ENCODE measurements around the gene SERPINA3. TPM values are rescaled to one million over a fixed set of nuclear protein-coding genes. Genes with fewer than 3 reads are reported as not detected.

The SERPINA3 gene
- total and polyA plus RNA-seq, 2 of the 8 experiments (the other 6 are each of a cell fraction or from before 2014, with no cell fraction given) = not detected

- POLR2A ChIA-PET (ENCODE audit: partially characterized antibody) = no interaction called here
- FAIRE-seq = no peak
- WGBS, 2 experiments (ENCODE audit: extremely low coverage in 1 of 2, insufficient coverage in 1 of 2, insufficient read length in 1 of 2, insufficient replicate concordance in 2 of 2, low coverage in 1 of 2, low lambda C conversion rate in 2 of 2, missing lambda C conversion rate in 1 of 2) = 94% methylated on average over 6 of the region's 6 CpGs; no CpG with 5 or more reads in 1 of the 2 experiments
Measured at GRCh38 chr14:94571950-94572349, 40.2 kb upstream of the SERPINA3 start.

More at GRCh38 chr14:94571950-94572349, 40.2 kb upstream of the SERPINA3 start:
- Histone ChIP-seq H2BK5ac (ENCODE audit: low read depth, low read length) (no peak overlapping the region), H3K23me2 (ENCODE audit: low read depth, low read length) (no peaks in the 10 kb centered on the region), H4K91ac (replicated peaks; ENCODE audit: insufficient read length, low read length) (no peak overlapping the region), H3K9ac (replicated peaks in 1 of 4; ENCODE audit: extremely low read depth in 1 of 4, low read depth in 3 of 4, low read length in 3 of 4) (no peak overlapping the region), H2BK15ac (ENCODE audit: low read length) (no peak overlapping the region), H2AFZ (ENCODE audit: low read length) (no peak overlapping the region), H3K4me2 (ENCODE audit: insufficient read depth in 1 of 2, low read depth in 2 of 2, low read length in 2 of 2) (no peak overlapping the region), H3K36me3 (ENCODE audit: control insufficient read depth in 2 of 4, insufficient read depth in 4 of 4, low read length in 3 of 4) (no peaks in the 10 kb centered on the region), H2BK12ac (ENCODE audit: low read depth, low read length) (no peak overlapping the region), H3K4me1 (replicated peaks in 1 of 4; ENCODE audit: control insufficient read depth in 3 of 4, insufficient read depth in 4 of 4, low read length in 3 of 4) (no peaks in the 10 kb centered on the region), H3K9me3 (ENCODE audit: insufficient read depth in 2 of 2, low read depth in 1 of 2, low read length in 1 of 2) (0 out of 4 replicates have a peak, but pooled peaks cover 0 to 3% of the 10 kb centered on the region in 2 experiments), H4K8ac (ENCODE audit: extremely low read depth, insufficient read depth, low read length) (no peak overlapping the region), H3K14ac (ENCODE audit: insufficient read length) (no peak overlapping the region), H3K4ac (replicated peaks; ENCODE audit: insufficient read length, low read depth, low read length) (no peak overlapping the region), H3K27ac (ENCODE audit: low read depth, low read length) (no peak overlapping the region), H4K5ac (ENCODE audit: insufficient read length, low read depth, low read length) (no peak overlapping the region), H4K20me1 (replicated peaks in 1 of 2; ENCODE audit: control insufficient read depth in 1 of 2, insufficient read depth in 2 of 2, low read length in 2 of 2) (no peaks in the 10 kb centered on the region), H3K4me3 (ENCODE audit: extremely low read depth in 1 of 4, insufficient read depth in 2 of 4, low read depth in 3 of 4, low read length in 4 of 4) (no peak overlapping the region), H3K23ac (ENCODE audit: insufficient read length) (no peak overlapping the region), H3K79me1 (ENCODE audit: low read depth, low read length) (no peaks in the 10 kb centered on the region), H2BK20ac (ENCODE audit: low read length) (no peak overlapping the region), H3K27me3 (replicated peaks in 1 of 4; ENCODE audit: control insufficient read depth in 3 of 4, extremely low read depth in 1 of 4, insufficient read depth in 3 of 4, low read length in 3 of 4) (no peaks in the 10 kb centered on the region), H2AK5ac (ENCODE audit: low read depth, low read length) (no peak overlapping the region), H3K56ac (replicated peaks; ENCODE audit: insufficient read length, low read depth, low read length) (no peak overlapping the region), H3K79me2 (ENCODE audit: control insufficient read depth in 1 of 2, insufficient read depth in 2 of 2, low read length in 2 of 2) (no peaks in the 10 kb centered on the region), H2BK120ac (replicated peaks; ENCODE audit: low read depth, low read length) (no peak overlapping the region), H3K18ac (ENCODE audit: extremely low read depth, low read length) (no peak overlapping the region)
- CTCF ChIA-PET (ENCODE audit: partially characterized antibody) = interaction anchor here (2.1 kb wide), 2 partner anchors 22 to 86 kb away, joined by 6 to 9 read pairs; no protein-coding TSS in a partner anchor
- no peak for DNase-seq (ENCODE audit: low read depth in 1 of 2, low spot score in 2 of 2)
- TF ChIP-seq POLR2AphosphoS5 (IDR thresholded peaks at IDR 0.05; ENCODE audit: low read depth, low read length) = no peak
- TF ChIP-seq, protein P1, sequence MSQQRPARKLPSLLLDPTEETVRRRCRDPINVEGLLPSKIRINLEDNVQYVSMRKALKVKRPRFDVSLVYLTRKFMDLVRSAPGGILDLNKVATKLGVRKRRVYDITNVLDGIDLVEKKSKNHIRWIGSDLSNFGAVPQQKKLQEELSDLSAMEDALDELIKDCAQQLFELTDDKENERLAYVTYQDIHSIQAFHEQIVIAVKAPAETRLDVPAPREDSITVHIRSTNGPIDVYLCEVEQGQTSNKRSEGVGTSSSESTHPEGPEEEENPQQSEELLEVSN (IDR thresholded peaks at IDR 0.05) = no peak
- TF ChIP-seq POU5F1 (IDR thresholded peaks at IDR 0.05; ENCODE audit: low read depth, low read length) = no peak
- TF ChIP-seq TAF1 (IDR thresholded peaks at IDR 0.05; ENCODE audit: low read depth, low read length) = no peak
- TF ChIP-seq GABPA (IDR thresholded peaks at IDR 0.05; ENCODE audit: borderline replicate concordance, insufficient read depth, low read length) = no peak
- TF ChIP-seq RXRA (IDR thresholded peaks at IDR 0.05; ENCODE audit: insufficient read depth, low read depth, low read length) = no peak
- TF ChIP-seq YY1 (IDR thresholded peaks at IDR 0.05; ENCODE audit: low read depth, low read length) = no peak
